ENCODE data around the gene SLC5A5. TPM values are rescaled to one million over a fixed set of nuclear protein-coding genes. Genes with fewer than 3 reads are reported as not detected.

The SLC5A5 gene
- total and polyA plus RNA-seq, 2 of the 4 experiments (the other 2 are of a cell fraction) = not detected

DNA sequence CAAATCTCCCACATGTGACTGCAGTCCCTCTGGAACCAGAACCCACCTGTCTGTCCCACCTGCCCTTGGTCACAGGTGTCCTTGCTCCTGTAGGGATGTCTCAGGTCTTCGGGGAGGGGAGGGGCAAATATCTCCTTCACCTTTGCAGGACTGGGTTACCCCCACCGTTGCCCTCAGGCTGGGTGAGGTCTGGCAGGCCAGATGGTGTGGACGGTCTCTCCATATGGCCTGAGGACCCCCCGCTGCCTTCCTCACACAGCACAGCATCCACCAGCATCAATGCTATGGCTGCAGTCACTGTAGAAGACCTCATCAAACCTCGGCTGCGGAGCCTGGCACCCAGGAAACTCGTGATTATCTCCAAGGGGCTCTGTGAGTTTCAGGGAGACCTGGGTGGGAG, 10.0 kb downstream of the SLC5A5 start:
- in situ Hi-C loops (cut with MboI; ENCODE audit: low sequenced_read_pairs) = no loop called here
- Histone ChIP-seq H2BK15ac (ENCODE audit: low read depth, low read length) (no peak overlapping the region), H3K56ac (ENCODE audit: extremely low read depth, insufficient read depth, low read length) (no peak overlapping the region), H3K14ac (replicated peaks; ENCODE audit: low read depth, low read length) (no peak overlapping the region), H3K27ac (ENCODE audit: insufficient read depth, low read length) (no peak overlapping the region), H4K91ac (ENCODE audit: insufficient read depth, low read depth, low read length) (no peak overlapping the region), H2AK5ac (ENCODE audit: low read depth, low read length) (no peak overlapping the region), H2BK120ac (ENCODE audit: low read depth, low read length) (no peak overlapping the region), H2BK5ac (ENCODE audit: low read depth, low read length, poor library complexity, severe bottlenecking) (no peak overlapping the region), H3K9me3 (ENCODE audit: control insufficient read depth, insufficient read depth, low read length) (no peaks in the 10 kb centered on the region), H3K9me1 (ENCODE audit: insufficient read depth, low read length) (no peaks in the 10 kb centered on the region), H3K9ac (ENCODE audit: low read depth, low read length) (no peak overlapping the region), H3K4ac (ENCODE audit: low read depth, low read length) (no peak overlapping the region), H4K20me1 (ENCODE audit: insufficient read depth, low read length) (no peaks in the 10 kb centered on the region), H2AFZ (replicated peaks; ENCODE audit: low read length, poor library complexity) (no peak overlapping the region), H2AK9ac (replicated peaks; ENCODE audit: low read depth, low read length, poor library complexity) (no peak overlapping the region), H3K4me2 (ENCODE audit: low read depth, low read length) (no peak overlapping the region), H3K4me1 (ENCODE audit: control insufficient read depth, insufficient read depth, low read length) (no peaks in the 10 kb centered on the region), H3K18ac (ENCODE audit: low read depth, low read length) (no peak overlapping the region), H4K5ac (ENCODE audit: low read depth, low read length) (no peak overlapping the region), H3K23ac (ENCODE audit: low read depth, low read length) (no peak overlapping the region), H3K79me1 (ENCODE audit: low read depth in 1 of 2, low read length in 2 of 2) (no peaks in the 10 kb centered on the region), H3K36me3 (ENCODE audit: control insufficient read depth, insufficient read depth, low read length) (no peaks in the 10 kb centered on the region), H4K8ac (ENCODE audit: low read depth in 2 of 2, low read length in 2 of 2) (no peak overlapping the region), H3K4me3 (ENCODE audit: insufficient read depth, low read depth, low read length) (no peak overlapping the region), H3K27me3 (ENCODE audit: control insufficient read depth, insufficient read depth, low read length) (peaks cover 4% of the 10 kb centered on the region; the same call in 1 of the 2 replicates), H2BK20ac (ENCODE audit: low read depth, low read length) (no peak overlapping the region)
- POLR2A ChIA-PET (ENCODE audit: unreplicated experiment) = no interaction called here
- 68% methylated on average over 3 of the region's 7 CpGs; no CpG with 5 or more reads in 1 of the 2 experiments for WGBS, 2 experiments (ENCODE audit: extremely low coverage in 2 of 2, insufficient read length in 1 of 2)
- intact Hi-C loops (cut with micrococcal nuclease) = no loop called here
- dilution Hi-C loops (cut with HindIII; ENCODE audit: low sequenced_read_pairs, unreplicated experiment) = no loop called here
- CTCF ChIA-PET = no interaction called here
- DNase-seq (no peak), ATAC-seq (ENCODE audit: low read depth) (no peak)
- no TSS peak for BruUV-seq (replicated peaks)
- no peak for TF ChIP-seq NFE2L2 (IDR thresholded peaks at IDR 0.05; ENCODE audit: low read depth, low read length)
- no peak for TF ChIP-seq MAZ (IDR thresholded peaks at IDR 0.05; ENCODE audit: borderline replicate concordance, low read depth, low read length)
- no peak for TF ChIP-seq BHLHE40 (IDR thresholded peaks at IDR 0.05; ENCODE audit: low read depth, low read length)
- no peak for TF ChIP-seq RAD21 (IDR thresholded peaks at IDR 0.05; ENCODE audit: low read length)
- no peak for TF ChIP-seq CHD1 (IDR thresholded peaks at IDR 0.05; ENCODE audit: low read depth, low read length)
- TF ChIP-seq POLR2A (IDR thresholded peaks at IDR 0.05; ENCODE audit: low read depth, low read length) = no peak
- no peak for TF ChIP-seq MXI1 (IDR thresholded peaks at IDR 0.05; ENCODE audit: borderline replicate concordance, low read depth, low read length)
- TF ChIP-seq, protein P1, sequence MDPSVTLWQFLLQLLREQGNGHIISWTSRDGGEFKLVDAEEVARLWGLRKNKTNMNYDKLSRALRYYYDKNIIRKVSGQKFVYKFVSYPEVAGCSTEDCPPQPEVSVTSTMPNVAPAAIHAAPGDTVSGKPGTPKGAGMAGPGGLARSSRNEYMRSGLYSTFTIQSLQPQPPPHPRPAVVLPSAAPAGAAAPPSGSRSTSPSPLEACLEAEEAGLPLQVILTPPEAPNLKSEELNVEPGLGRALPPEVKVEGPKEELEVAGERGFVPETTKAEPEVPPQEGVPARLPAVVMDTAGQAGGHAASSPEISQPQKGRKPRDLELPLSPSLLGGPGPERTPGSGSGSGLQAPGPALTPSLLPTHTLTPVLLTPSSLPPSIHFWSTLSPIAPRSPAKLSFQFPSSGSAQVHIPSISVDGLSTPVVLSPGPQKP (IDR thresholded peaks at IDR 0.05; ENCODE audit: borderline replicate concordance, low read depth, low read length) = no peak
- no peak for TF ChIP-seq CEBPB (IDR thresholded peaks at IDR 0.05; ENCODE audit: low read depth, low read length)
- TF ChIP-seq MAFK (IDR thresholded peaks at IDR 0.05; ENCODE audit: low read depth, low read length) = no peak
- TF ChIP-seq RFX5 (IDR thresholded peaks at IDR 0.05; ENCODE audit: low read depth, low read length) = no peak
